Peyer's patch (tissue), 4 donors: Measurements from ENCODE around the gene AIPL1.

Source experiments
- POLR2A ChIP-seq, 2 donors: fragments of 450-650 bp; IDR thresholded peaks; one replicate each; pipeline ENCODE4 v1.5.1; 2017; ENCODE audit warnings: antibody characterized with exemption in 2 of 2, mild to moderate bottlenecking in 2 of 2, moderate library complexity in 2 of 2
- TF ChIP-seq, protein P1 (sequence below), 6 experiments: fragments of 450-650 bp in 4 of 6; fragments of 200-600 bp in 2 of 6; sonication (generic) in 1 of 6; IDR thresholded peaks; one replicate each; pipeline ENCODE4 v1.5.1; 2017 to 2019; ENCODE audit warnings: antibody characterized with exemption in 6 of 6, mild to moderate bottlenecking in 3 of 6, moderate library complexity in 1 of 6

DNA sequence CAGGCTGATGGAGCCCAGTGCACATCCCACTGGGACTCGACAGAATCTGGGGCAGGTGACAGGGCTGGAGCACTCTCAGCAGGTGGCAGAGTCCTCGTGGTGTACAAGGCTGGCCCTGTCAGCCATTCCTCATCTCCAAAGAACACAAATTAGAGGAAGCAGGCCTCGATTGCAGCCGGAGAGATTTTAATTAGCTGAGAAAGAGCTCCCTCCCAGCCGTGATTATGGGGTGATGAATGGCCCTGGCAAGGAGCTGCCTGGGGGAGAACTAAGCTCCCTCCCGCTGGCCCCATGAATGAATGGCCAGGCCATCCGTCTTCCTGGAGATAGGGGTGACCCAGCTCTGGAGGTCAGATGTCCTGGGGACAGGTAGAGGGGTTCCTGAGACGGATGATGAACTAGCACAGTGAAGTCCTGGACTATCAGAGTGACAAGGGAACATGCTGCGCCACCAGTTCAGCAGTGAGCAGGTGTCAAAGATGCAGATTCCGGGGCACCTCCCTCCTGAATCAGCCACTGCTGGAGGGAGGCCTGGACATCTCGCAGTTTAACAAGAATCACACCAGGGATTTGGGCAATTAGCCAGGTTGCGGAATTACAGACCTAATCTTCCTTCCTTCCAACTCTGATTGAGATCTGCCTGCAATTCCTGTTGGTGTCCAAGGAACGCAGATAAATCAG is 44.8 kb upstream of the AIPL1 start:
- TF ChIP-seq, protein P1, sequence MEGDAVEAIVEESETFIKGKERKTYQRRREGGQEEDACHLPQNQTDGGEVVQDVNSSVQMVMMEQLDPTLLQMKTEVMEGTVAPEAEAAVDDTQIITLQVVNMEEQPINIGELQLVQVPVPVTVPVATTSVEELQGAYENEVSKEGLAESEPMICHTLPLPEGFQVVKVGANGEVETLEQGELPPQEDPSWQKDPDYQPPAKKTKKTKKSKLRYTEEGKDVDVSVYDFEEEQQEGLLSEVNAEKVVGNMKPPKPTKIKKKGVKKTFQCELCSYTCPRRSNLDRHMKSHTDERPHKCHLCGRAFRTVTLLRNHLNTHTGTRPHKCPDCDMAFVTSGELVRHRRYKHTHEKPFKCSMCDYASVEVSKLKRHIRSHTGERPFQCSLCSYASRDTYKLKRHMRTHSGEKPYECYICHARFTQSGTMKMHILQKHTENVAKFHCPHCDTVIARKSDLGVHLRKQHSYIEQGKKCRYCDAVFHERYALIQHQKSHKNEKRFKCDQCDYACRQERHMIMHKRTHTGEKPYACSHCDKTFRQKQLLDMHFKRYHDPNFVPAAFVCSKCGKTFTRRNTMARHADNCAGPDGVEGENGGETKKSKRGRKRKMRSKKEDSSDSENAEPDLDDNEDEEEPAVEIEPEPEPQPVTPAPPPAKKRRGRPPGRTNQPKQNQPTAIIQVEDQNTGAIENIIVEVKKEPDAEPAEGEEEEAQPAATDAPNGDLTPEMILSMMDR (IDR thresholded peaks at IDR 0.05): no peak
- TF ChIP-seq POLR2A (IDR thresholded peaks at IDR 0.05): no peak
